ENCODE results near the gene GABRG3. TPM values are rescaled to one million over a fixed set of nuclear protein-coding genes. Genes with fewer than 3 reads are reported as not detected.

The GABRG3 gene
- total and polyA plus RNA-seq, 4 donors = 0.02 to 0.19 TPM; not detected in 2

GRCh38 chr15:27448234-27448633, 477.3 kb downstream of the GABRG3 start:
- Histone ChIP-seq H3K4me1 (ENCODE audit: control insufficient read depth in 4 of 4, insufficient read depth in 4 of 4, low read length in 3 of 4) (no peaks in the 10 kb centered on the region), H3K27ac (ENCODE audit: low read depth in 1 of 2, low read length in 2 of 2) (no peak overlapping the region), H3K9me3 (ENCODE audit: control insufficient read depth in 4 of 4, low read length in 3 of 4) (peaks cover 0 to 5% (median 0%) of the 10 kb centered on the region in 4 donors), H3K9ac (ENCODE audit: low read depth in 1 of 2, low read length in 2 of 2) (no peak overlapping the region), H3K4me3 (ENCODE audit: low read depth in 1 of 3, low read length in 3 of 3) (no peak overlapping the region), H3K27me3 (ENCODE audit: control insufficient read depth in 4 of 4, insufficient read depth in 4 of 4, low read length in 3 of 4) (no peaks in the 10 kb centered on the region), H3K36me3 (ENCODE audit: control insufficient read depth in 4 of 4, insufficient read depth in 3 of 4, low read depth in 1 of 4, low read length in 3 of 4) (no peaks in the 10 kb centered on the region)
- TF ChIP-seq, protein P1, sequence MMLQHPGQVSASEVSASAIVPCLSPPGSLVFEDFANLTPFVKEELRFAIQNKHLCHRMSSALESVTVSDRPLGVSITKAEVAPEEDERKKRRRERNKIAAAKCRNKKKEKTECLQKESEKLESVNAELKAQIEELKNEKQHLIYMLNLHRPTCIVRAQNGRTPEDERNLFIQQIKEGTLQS (IDR thresholded peaks at IDR 0.05) = no peak
- TF ChIP-seq SP1 (IDR thresholded peaks at IDR 0.05) = no peak
- DNase-seq (ENCODE audit: low spot score) = no peak
- WGBS = 73% methylated on average over 5 of the region's 5 CpGs

- Histone ChIP-seq H3K27ac (ENCODE audit: low read depth in 1 of 2, low read length in 2 of 2) (no peak overlapping the region), H3K4me1 (ENCODE audit: control insufficient read depth in 4 of 4, insufficient read depth in 4 of 4, low read length in 3 of 4) (no peaks in the 10 kb centered on the region), H3K27me3 (ENCODE audit: control insufficient read depth in 4 of 4, insufficient read depth in 4 of 4, low read length in 3 of 4) (no peaks in the 10 kb centered on the region), H3K9ac (ENCODE audit: low read depth in 1 of 2, low read length in 2 of 2) (no peak overlapping the region), H3K36me3 (ENCODE audit: control insufficient read depth in 4 of 4, insufficient read depth in 3 of 4, low read depth in 1 of 4, low read length in 3 of 4) (no peaks in the 10 kb centered on the region), H3K9me3 (ENCODE audit: control insufficient read depth in 4 of 4, low read length in 3 of 4) (peaks cover 0 to 5% (median 0%) of the 10 kb centered on the region in 4 donors), H3K4me3 (ENCODE audit: low read depth in 1 of 3, low read length in 3 of 3) (no peak overlapping the region)
- 46% methylated on average over 4 of the region's 4 CpGs for WGBS
- TF ChIP-seq FOXA1 (IDR thresholded peaks at IDR 0.05) (no peak), YY1 (IDR thresholded peaks at IDR 0.05) (no peak), FOXA2 (IDR thresholded peaks at IDR 0.05) (no peak), GABPA (IDR thresholded peaks at IDR 0.05 in 1 of 2, conservative IDR thresholded peaks at IDR 0.05 in 1 of 2) (no peak), RAD21 (IDR thresholded peaks at IDR 0.05) (no peak), HNF4A (conservative IDR thresholded peaks at IDR 0.05) (no peak)
- no peak for DNase-seq (ENCODE audit: low spot score)
Measured at GRCh38 chr15:27448986-27449385, 478.0 kb downstream of the GABRG3 start.

DNA sequence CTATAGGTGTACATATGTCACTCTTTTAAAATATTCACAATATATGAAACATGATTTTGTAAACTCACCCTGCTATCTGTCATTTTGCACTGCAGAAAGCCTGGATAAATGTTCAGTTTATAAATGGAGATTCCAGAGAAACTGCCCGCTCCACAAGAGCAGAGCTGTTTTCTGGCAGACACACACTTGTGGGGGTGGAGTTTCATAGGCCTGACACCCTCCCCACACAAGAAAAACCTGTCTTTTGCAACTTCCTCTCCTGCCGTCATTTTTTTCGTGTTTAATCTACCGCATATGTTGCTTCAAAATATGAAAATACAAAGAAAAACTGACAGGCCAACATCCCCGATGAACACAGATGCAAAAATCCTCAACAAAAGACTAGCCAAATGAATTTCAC, 479.0 kb downstream of the GABRG3 start:
- 70% methylated on average over 5 of the region's 5 CpGs for WGBS
- Histone ChIP-seq H3K27ac (ENCODE audit: low read depth in 1 of 2, low read length in 2 of 2) (no peak overlapping the region), H3K27me3 (ENCODE audit: control insufficient read depth in 4 of 4, insufficient read depth in 4 of 4, low read length in 3 of 4) (no peaks in the 10 kb centered on the region), H3K9ac (ENCODE audit: low read depth in 1 of 2, low read length in 2 of 2) (no peak overlapping the region), H3K36me3 (ENCODE audit: control insufficient read depth in 4 of 4, insufficient read depth in 3 of 4, low read depth in 1 of 4, low read length in 3 of 4) (no peaks in the 10 kb centered on the region), H3K9me3 (ENCODE audit: control insufficient read depth in 4 of 4, low read length in 3 of 4) (peaks cover 0 to 5% (median 0%) of the 10 kb centered on the region in 4 donors), H3K4me1 (ENCODE audit: control insufficient read depth in 4 of 4, insufficient read depth in 4 of 4, low read length in 3 of 4) (no peaks in the 10 kb centered on the region), H3K4me3 (ENCODE audit: low read depth in 1 of 3, low read length in 3 of 3) (no peak overlapping the region)
- no peak for DNase-seq (ENCODE audit: low spot score)
- TF ChIP-seq HNF4G (IDR thresholded peaks at IDR 0.05) = no peak
- TF ChIP-seq HNF4A (conservative IDR thresholded peaks at IDR 0.05) = no peak
- TF ChIP-seq, protein P1 (IDR thresholded peaks at IDR 0.05) = no peak
- TF ChIP-seq, protein P2, sequence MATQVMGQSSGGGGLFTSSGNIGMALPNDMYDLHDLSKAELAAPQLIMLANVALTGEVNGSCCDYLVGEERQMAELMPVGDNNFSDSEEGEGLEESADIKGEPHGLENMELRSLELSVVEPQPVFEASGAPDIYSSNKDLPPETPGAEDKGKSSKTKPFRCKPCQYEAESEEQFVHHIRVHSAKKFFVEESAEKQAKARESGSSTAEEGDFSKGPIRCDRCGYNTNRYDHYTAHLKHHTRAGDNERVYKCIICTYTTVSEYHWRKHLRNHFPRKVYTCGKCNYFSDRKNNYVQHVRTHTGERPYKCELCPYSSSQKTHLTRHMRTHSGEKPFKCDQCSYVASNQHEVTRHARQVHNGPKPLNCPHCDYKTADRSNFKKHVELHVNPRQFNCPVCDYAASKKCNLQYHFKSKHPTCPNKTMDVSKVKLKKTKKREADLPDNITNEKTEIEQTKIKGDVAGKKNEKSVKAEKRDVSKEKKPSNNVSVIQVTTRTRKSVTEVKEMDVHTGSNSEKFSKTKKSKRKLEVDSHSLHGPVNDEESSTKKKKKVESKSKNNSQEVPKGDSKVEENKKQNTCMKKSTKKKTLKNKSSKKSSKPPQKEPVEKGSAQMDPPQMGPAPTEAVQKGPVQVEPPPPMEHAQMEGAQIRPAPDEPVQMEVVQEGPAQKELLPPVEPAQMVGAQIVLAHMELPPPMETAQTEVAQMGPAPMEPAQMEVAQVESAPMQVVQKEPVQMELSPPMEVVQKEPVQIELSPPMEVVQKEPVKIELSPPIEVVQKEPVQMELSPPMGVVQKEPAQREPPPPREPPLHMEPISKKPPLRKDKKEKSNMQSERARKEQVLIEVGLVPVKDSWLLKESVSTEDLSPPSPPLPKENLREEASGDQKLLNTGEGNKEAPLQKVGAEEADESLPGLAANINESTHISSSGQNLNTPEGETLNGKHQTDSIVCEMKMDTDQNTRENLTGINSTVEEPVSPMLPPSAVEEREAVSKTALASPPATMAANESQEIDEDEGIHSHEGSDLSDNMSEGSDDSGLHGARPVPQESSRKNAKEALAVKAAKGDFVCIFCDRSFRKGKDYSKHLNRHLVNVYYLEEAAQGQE (IDR thresholded peaks at IDR 0.05) = no peak
- no peak for TF ChIP-seq TAF1 (conservative IDR thresholded peaks at IDR 0.05)
- no peak for TF ChIP-seq EGR1 (IDR thresholded peaks at IDR 0.05; ENCODE audit: low read depth in 2 of 2)
- no peak for TF ChIP-seq MAX (IDR thresholded peaks at IDR 0.05)
- TF ChIP-seq RXRA (IDR thresholded peaks at IDR 0.05) = no peak
- no peak for TF ChIP-seq FOXA2 (IDR thresholded peaks at IDR 0.05)

Data from liver (tissue), 9 donors.